RPMI7951 (cell line): ENCODE results near the gene SHB. TPM values are rescaled to one million over a fixed set of nuclear protein-coding genes. Genes with fewer than 3 reads are reported as not detected.
A peak's percentile ranks its signal among the peaks of the same experiment; 100 is the strongest.
"Not testable (repeated sequence)": the region's sequence is repeated elsewhere in the genome, so short reads cannot be mapped to it uniquely, and the experiment has no call there.

Experiments
- DNase-seq: peaks from one replicate; pipeline ENCODE4 v3.0.0-alpha.2; 2012; ENCODE audit warnings: low read depth
- total RNA-seq: library from RNA; depleted of rRNA; stranded (reverse); fragments of >200 nt; shearing (Covaris generic); gene quantifications from 2 replicates; pipeline ENCODE4 v1.2.3, GENCODE V29; 2014

The SHB gene
- total RNA-seq, 1 experiment from 2014 or later, result 10.0 TPM

GRCh38 chr9:37918665-37919170 lies 150.3 kb downstream of the SHB start:
- DNase-seq, result no peak

DNA sequence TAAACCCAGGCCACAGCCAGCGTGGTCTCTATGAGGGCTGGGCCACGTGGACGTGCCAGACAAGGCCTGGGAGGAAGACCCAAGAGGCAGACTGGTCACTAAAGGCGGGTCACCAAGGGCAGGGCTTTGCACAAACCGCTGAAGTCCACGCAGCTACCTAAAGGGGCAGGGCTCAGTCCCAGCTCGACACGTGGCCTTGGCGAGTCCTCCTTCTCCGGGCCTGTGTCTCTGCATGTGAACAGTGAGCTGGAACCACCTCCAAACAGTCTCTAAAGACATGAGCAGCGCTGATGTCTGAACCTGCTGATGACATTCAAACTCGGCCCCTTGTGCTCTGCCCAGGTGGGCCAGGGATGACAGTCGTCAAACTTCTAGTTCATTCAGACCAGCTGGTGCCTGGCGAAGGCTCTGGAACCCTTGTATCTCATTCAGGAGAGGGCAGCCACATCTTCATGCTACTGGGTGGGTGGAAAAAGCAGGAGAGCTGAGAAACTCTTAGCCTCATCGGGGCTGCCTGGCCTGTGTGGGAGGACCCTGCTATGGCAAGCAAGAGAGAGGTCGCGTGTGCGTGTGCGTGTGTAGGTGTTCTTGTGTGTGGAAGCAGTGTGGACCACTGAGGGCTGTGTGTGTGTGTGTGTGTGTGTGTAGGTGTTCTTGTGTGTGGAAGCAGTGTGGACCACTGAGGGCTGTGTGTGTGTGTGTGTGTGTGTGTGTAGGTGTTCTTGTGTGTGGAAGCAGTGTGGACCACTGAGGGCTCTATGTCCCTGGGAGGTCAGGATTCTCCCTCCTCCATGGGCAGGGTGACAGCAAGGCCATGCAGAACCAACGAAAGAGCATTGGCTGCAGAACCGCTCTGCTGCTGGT lies 151.0 kb downstream of the SHB start:
- DNase-seq, result no peak

GRCh38 chr9:37917313-37917731 lies 151.7 kb downstream of the SHB start:
- no peak for DNase-seq

DNA sequence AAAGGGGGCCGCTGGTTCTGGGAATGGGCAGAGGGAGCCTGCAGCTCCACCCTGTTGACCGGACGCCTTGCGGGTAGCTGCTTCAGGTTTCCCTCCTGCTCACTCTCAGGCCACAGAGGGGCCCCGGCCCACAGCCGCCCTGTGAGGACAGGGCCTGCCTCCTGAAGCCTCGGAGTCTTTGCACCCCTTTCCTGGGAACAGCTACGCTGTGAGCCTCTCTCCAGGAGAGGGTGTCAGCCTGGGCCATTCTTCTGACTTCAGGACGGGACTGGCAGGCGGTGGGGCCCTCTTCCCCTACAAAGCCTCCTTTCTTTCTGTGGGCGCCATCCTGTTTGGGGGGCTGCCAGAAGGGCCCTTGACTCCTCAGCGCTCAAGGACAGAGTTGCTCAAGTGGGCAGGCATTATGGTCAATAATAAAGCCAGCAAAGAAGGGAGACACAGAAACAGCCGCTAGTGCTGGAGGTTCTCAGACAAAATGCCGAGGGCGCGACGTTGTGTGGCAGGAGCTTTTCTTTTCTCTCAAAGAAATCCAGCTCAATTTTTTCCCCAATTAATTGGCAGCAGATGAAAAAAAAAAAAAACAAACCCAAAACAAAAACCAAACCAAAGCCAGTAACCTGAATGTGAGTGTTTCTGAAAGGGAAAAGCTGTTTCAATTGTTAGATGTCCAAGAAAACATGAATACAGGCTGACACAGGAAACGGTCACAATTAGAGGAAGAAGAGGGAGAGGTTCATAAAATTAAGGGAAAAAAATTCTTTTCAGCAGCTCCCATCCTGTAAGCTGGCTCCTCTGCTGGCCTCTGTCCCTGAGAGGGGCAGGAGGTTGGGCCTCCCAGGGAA lies 152.3 kb downstream of the SHB start:
- no peak for DNase-seq

GRCh38 chr9:37915911-37916470 lies 153.0 kb downstream of the SHB start:
- no peak for DNase-seq

GRCh38 chr9:37914701-37915358 lies 154.2 kb downstream of the SHB start:
- DNase-seq, result no peak

- no peak for DNase-seq
Measured at GRCh38 chr9:37914154-37914551, 154.9 kb downstream of the SHB start.

- peak; percentile 81 for DNase-seq
Measured at GRCh38 chr9:37913480-37914153, 155.4 kb downstream of the SHB start.

GRCh38 chr9:37911271-37911681 lies 157.8 kb downstream of the SHB start:
- DNase-seq, result no peak

- DNase-seq, result no peak
Measured at GRCh38 chr9:37910271-37910670, 158.8 kb downstream of the SHB start.

DNA sequence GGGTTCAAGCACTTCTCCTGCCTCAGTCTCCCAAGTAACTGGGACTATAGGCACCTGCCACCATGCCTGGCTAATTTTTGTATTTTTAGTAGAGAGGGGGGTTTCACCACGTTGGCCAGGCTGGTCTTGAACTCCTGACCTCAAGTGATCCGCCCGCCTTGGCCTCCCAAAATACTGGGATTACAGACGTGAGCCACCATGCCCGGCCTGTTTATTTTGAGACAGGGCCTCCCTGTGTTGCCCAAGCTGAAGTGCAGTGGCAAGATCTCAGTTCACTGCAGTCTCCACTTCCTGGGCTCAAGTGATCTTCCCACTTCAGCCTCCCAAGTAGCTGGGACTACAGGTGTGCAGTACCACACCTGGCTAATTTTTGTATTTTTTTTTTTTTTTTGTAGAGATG lies 159.2 kb downstream of the SHB start:
- not testable (repeated sequence) for DNase-seq

- no peak for DNase-seq
Measured at GRCh38 chr9:37909326-37909725, 159.7 kb downstream of the SHB start.

DNA sequence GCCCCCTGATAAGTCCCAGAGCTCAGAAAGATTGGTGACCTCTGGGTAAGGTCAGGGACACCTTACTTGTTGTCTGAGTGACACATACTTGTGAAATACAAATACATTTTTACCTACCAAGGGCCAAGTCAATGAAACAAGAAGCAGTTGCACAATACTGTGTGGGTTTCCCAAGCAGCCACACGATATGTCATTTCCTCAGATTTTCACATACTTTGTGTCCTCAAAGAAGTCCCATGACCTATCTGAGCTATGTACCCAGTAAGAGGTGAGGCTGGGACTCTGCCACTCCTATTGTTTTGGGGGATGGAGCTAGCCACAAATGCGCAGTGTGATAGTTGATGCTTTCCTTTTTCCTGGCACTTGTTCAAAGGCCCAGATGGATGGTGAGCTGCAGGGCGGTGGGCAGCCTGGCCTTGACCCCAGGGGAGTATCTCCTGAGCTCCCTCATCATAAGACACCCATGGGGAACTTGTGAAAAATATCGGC lies 160.3 kb downstream of the SHB start:
- peak; percentile 32 for DNase-seq

DNA sequence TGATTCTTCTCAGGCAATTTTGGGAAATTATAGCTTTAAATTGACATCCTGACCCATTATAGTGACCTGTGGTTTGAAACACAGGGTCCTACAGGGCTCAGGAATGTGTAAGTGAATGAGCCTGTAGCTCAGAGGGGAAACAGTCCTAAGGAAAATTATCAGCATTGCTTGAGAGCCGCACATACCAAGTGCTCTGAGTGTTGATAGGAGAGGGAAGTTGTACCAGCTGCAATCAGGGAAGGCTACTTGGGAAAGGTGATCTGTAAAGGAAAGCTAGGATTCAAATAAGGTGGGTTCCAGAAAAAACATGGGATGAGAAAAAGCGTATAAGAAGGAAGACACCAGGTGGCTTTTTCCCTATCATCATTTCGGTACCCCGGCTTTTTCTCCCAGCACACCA lies 160.7 kb downstream of the SHB start:
- no peak for DNase-seq

GRCh38 chr9:37906312-37907239 lies 162.5 kb downstream of the SHB start:
- DNase-seq, result no peak

- no peak for DNase-seq
Measured at GRCh38 chr9:37905776-37906175, 163.3 kb downstream of the SHB start.

DNA sequence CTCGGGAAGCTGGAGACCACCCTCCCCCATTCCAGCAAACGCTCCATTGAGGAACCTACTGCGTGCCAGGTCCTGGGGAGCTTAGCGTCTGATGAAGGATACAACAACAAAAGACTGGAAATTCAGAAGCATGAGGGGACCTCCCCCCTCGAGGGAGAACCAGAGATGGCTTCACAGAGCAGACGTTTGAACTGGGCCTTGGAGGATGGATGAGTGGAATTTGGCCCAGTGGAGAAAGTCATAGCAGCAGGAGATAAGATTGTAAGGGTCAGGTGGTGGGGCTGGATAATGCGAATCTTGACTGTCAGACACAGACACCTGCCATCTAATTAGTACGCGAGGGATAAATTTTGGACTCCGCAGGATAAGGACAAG lies 163.9 kb downstream of the SHB start:
- DNase-seq, result no peak

GRCh38 chr9:37904445-37905130 lies 164.4 kb downstream of the SHB start:
- DNase-seq, result peak; percentile 46
